Fibroblast of skin of scalp (primary cell): ENCODE results near the gene STK32B.

Experiments used
- DNase-seq: peaks from one replicate; pipeline ENCODE4 v3.0.0-alpha.2; 2013

Gene STK32B

GRCh38 chr4:5126857-5127256 lies 75.6 kb downstream of the STK32B start:
- DNase-seq: no peak

GRCh38 chr4:5127556-5127955 lies 76.3 kb downstream of the STK32B start:
- DNase-seq: peak; percentile 58

GRCh38 chr4:5128569-5128968 lies 77.3 kb downstream of the STK32B start:
- DNase-seq: no peak

- no peak for DNase-seq
Measured at GRCh38 chr4:5133201-5133600, 81.9 kb downstream of the STK32B start.

GRCh38 chr4:5133933-5134594 lies 82.8 kb downstream of the STK32B start:
- no peak for DNase-seq

GRCh38 chr4:5134620-5135019 lies 83.3 kb downstream of the STK32B start:
- DNase-seq: no peak

GRCh38 chr4:5137226-5137625 lies 85.9 kb downstream of the STK32B start:
- DNase-seq: no peak

- peak; percentile 38 for DNase-seq
Measured at GRCh38 chr4:5137927-5138326, 86.6 kb downstream of the STK32B start.

GRCh38 chr4:5138389-5138788 lies 87.1 kb downstream of the STK32B start:
- no peak for DNase-seq

GRCh38 chr4:5139141-5139540 lies 87.9 kb downstream of the STK32B start:
- no peak for DNase-seq

- no peak for DNase-seq
Measured at GRCh38 chr4:5141802-5142201, 90.5 kb downstream of the STK32B start.

- DNase-seq: peak; percentile 62
Measured at GRCh38 chr4:5142726-5143125, 91.4 kb downstream of the STK32B start.

GRCh38 chr4:5143306-5143861 lies 92.1 kb downstream of the STK32B start:
- no peak for DNase-seq

GRCh38 chr4:5143940-5144339 lies 92.7 kb downstream of the STK32B start:
- no peak for DNase-seq

GRCh38 chr4:5144384-5144783 lies 93.1 kb downstream of the STK32B start:
- no peak for DNase-seq

GRCh38 chr4:5146248-5146647 lies 95.0 kb downstream of the STK32B start:
- no peak for DNase-seq

GRCh38 chr4:5152521-5152920 lies 101.2 kb downstream of the STK32B start:
- DNase-seq: no peak

- peak; percentile 62 for DNase-seq
Measured at GRCh38 chr4:5156682-5157081, 105.4 kb downstream of the STK32B start.

- peak; percentile 71 for DNase-seq
Measured at GRCh38 chr4:5157791-5158770, 106.8 kb downstream of the STK32B start.

- no peak for DNase-seq
Measured at GRCh38 chr4:5158825-5159224, 107.5 kb downstream of the STK32B start.

- DNase-seq: no peak
Measured at GRCh38 chr4:5160668-5161067, 109.4 kb downstream of the STK32B start.

- no peak for DNase-seq
Measured at GRCh38 chr4:5162909-5163508, 111.7 kb downstream of the STK32B start.
